IPS-NIHi11 (cell line): ENCODE measurements around the gene PPP1R15B.
A peak's percentile ranks its signal among the peaks of the same experiment; 100 is the strongest.

Experiments
- DNase-seq: peaks from one replicate; pipeline ENCODE4 v3.0.0; 2012; ENCODE audit warnings: mixed read lengths, low spot score

PPP1R15B gene

DNA sequence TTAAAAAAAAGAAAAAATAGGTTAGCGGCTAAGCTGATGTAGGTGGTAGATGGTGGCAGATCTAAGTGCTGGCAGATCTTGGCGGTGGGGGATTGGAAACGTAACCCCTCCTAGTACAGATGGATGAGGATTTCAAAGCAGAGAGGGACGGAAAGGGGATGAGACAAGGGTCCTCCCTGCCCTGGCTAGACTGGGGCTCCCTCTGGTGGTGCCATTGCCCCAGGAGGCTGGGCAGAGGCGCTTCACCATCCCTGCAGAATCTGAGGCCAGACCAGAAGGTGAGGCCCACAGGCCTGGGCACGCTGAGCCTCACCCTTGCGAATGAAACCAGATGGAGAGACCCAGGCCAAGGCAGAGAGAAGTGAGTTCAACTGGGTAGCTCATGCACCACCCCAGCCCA, 44.9 kb downstream of the PPP1R15B start:
- DNase-seq, result peak; percentile 74

- peak; percentile 82 for DNase-seq
Measured at GRCh38 chr1:204363335-204364114, 48.1 kb downstream of the PPP1R15B start.

DNA sequence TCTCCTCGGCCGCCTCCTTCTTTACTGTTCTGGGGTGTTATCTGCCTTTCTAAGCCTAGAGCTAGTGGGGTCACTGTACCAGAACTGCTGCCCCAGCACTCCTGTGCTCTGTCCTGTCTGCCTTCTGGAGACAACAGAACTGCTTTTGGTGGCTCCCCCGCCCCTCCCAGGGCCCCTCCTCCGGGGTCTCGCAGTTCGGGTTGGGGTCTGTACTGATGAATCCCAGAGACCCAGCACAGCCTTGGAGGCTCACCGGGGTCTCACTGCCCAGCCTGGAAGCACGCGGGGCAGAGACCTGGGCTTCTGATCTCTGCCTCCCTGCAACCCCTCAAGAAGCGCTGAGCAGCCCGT, 48.7 kb downstream of the PPP1R15B start:
- DNase-seq, result no peak

DNA sequence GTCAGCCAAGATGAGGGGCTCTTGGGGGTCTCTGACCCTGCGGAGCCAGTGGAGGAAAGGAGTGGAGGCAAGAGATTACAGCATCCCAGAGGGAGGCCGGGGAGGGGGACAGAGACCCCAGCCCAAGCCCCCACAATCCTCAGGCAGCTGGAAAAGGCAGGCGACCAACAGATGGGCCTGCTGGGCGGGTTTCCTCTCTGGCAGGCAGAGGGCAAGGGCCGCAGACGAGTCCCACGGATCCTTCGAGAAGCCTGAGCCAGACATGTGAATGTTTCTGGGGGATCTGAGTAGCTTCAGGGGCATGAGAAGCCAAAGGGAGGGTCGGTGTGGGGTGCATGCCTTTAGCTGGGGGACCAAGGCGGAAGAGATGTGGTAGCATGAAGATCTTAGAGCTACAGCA, 49.8 kb downstream of the PPP1R15B start:
- no peak for DNase-seq

DNA sequence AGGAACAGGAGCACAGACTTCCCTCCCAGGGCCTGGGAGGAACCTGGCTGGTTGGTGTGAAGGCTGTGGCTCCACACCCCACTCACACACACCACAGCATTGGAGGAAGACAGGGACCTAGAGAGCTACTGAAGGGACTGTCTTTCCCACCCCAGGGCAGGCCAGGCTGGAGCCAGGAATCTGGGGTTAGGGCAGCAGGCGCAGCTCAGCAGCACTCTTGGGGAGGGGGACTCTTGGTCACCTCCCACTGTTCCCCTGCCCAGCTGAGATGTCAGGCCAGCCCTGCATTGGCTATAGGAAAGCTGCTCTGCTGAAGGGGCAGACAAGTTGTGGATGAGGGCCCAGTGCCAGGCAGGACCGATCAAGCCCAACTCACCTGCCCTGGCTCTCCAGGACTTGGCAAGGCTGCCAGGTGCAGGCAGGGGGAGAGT, 50.3 kb downstream of the PPP1R15B start:
- no peak for DNase-seq

- no peak for DNase-seq
Measured at GRCh38 chr1:204360314-204360713, 51.3 kb downstream of the PPP1R15B start.

- DNase-seq, result peak; percentile 27
Measured at GRCh38 chr1:204359474-204360255, 52.0 kb downstream of the PPP1R15B start, which contains the start of gene PLEKHA6. Gene PLEKHA6 (minus strand): TSS chr1:204359929. CDS start chr1:204273727, 86,202 bp downstream.

DNA sequence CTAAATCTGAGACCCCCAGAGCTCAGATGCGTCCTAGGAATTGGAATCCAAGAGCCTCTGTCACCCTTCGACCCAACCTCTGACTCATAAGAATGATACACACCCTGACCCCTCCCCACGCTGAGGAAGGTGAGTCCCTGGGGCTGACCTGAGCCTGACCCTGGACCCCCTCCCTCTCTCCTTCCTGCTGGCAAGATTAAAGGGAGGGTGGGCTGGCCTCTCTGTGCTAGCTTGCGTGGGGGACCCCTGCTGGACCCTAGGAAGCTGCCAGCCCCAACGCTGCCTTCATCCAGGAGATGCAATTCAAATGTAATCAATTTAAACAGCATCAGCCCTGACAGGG, 52.5 kb downstream of the PPP1R15B start:
- DNase-seq, result no peak

DNA sequence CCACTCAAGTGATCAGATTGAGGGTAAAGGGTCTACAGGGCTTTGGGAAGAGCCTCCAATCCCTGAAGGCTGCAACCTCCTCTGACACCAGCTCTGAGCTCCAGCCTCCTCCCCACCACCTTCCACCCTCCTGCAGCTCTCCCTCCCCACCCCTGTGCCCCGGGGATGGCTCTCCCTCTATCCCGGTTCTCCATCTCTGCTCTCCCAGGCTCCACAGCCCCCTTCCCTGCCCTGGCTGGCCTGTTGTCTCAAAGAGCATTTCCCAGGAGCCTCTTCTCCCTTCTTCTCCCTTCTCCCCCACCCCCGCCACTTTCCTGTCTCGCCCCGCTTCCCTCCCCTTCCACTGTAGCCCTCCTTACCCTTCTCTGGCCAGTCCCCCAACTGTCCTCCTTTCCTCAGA, 53.0 kb downstream of the PPP1R15B start:
- DNase-seq, result no peak

- no peak for DNase-seq
Measured at GRCh38 chr1:204357551-204358490, 53.8 kb downstream of the PPP1R15B start.

- DNase-seq, result no peak
Measured at GRCh38 chr1:204356997-204357396, 54.6 kb downstream of the PPP1R15B start.

- DNase-seq, result no peak
Measured at GRCh38 chr1:204355913-204356312, 55.7 kb downstream of the PPP1R15B start.

DNA sequence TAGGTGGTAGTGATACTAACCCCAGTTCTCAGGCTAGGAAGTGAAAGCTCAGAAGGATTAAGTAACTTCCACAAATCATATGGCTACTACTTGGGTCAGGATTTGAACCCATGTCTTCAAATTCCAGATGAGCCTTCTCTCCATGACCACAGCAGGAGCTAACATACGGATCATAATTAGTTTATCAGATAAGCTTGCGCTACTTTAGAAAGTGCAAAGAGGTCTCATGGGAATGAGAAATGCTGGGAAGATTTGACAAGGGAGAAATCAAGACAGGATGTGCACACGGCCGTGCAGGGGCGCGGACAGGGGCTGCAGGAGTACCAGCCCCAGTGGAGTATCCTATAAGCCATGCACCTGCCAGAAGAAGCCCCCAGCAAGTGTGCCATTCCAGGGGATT, 57.0 kb downstream of the PPP1R15B start:
- no peak for DNase-seq
